HG03039 (cell line): Measurements from ENCODE around the gene LRR1.
"Not testable (repeated sequence)": the region's sequence is repeated elsewhere in the genome, so short reads cannot be mapped to it uniquely, and the experiment has no call there.

Experiments used
- ATAC-seq: cut with Tn5 transposase; IDR thresholded peaks from one replicate; pipeline ENCODE4 v1.9.1; 2021; ENCODE audit warnings: mild to moderate bottlenecking, moderate library complexity; ENCODE audit not compliant: unreplicated experiment

LRR1 gene

DNA sequence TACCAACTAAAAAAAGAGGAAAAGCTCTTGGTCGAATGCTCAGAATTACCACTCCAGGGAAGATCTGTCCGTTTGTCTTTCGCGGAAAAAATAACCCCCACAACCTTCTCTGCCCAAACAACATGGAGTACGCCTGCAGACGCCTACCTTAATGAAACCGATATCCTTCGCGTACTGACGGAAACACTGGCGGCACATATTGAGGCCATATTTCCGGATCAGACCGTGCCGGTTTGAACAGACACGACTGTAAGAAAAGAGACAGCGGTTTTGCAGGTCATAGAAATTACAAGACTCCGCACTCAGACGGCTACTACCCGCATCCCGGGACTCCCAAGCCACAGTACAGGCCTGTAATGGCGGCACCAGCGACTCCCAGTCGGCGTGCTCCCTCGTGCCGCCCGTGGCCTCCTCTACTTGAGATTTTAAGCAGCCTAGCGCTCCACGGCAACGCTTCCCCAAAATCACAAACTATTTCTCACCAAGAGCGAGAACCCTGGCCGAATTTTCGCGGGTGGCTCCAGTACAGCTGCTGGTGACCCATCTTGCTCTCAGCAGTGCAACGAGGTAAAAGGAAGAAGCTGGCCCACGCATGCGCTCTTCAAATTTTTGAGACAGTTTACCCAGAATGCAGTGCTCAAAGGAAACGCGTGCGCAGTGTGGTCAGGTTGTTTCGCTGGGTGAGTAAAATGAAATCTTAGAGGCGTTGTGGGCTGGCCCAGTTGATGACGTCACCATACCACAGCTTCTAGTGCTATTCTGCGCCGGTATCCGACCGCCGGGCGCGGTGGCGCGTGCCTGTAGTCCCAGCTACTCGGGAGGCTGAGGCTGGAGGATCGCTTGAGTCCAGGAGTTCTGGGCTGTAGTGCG, 12.7 kb upstream of the LRR1 start, which contains the start of gene RPS29:
TSS of gene RPS29 (minus strand) at position 578 of the 870 bp plus-strand sequence. CDS start at position 544, 34 bp downstream.
- peak; percentile 90 for ATAC-seq

DNA sequence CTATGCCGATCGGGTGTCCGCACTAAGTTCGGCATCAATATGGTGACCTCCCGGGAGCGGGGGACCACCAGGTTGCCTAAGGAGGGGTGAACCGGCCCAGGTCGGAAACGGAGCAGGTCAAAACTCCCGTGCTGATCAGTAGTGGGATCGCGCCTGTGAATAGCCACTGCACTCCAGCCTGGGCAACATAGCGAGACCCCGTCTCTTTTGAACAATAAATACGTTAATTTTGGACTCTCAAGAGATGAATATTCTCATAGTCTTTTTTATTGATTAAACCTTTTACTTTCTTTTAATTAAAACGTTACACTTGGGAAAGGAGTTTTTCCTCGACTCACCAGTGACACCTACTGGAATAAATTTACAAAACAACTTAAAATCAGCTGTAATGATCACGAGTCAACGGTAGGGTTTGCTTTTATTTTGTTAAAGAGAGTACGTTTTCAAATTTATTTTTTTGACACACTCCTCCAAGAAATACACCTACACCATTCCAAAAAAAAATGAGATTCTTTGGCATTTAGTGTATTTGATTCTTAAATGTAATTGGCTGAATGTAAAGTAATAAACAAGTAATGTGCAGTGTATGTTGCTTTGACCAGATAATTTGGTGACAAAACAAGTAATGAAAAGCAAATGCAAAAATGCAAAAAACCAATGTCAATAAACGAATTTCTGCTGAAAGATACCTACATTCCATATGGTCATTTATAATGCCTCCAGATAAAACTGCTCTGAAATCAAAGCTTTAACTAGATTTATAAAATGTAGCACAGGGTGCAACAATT, 11.9 kb upstream of the LRR1 start:
- peak; percentile 24 for ATAC-seq

- ATAC-seq, result no peak
Observed at GRCh38 chr14:49589387-49589786, 9.4 kb upstream of the LRR1 start.

- ATAC-seq, result no peak
Observed at GRCh38 chr14:49593016-49593415, 5.7 kb upstream of the LRR1 start.

DNA sequence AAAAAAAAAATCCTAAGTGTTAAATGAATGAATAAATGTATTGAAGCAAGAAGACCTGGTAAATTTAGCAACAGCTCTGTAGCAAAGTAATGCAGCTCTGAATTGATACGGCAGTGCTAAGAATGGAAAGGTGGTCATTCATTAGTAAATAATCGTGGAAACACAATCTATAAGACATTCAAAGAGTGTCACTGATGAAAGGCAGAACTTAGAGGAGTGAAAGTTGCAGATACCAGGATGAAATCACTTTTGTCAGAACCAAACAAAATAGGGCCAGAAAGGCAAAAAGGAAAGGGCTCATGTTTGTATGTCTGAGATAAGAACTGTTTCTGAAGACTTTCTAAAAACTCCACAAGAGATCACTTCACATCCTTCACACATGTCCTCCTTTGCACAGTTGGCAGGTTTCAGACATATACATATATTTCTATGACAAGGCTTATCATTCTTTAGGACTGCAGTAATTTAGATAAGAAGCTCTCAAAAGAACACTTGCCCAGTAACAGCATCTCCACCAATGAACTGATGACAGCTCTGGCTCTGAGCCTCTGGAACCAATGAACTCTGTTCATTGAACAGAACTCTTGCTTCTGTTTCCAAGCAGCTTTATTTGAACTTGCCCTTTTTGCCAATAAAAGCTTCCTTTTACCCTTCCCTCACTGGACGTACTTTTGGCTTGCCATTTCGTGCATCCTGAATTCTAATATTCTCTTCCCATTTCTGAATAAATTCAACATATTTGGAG, 4.2 kb upstream of the LRR1 start:
- ATAC-seq, result no peak

- no peak for ATAC-seq
Observed at GRCh38 chr14:49598189-49598484, 603 bp upstream of the LRR1 start.

DNA sequence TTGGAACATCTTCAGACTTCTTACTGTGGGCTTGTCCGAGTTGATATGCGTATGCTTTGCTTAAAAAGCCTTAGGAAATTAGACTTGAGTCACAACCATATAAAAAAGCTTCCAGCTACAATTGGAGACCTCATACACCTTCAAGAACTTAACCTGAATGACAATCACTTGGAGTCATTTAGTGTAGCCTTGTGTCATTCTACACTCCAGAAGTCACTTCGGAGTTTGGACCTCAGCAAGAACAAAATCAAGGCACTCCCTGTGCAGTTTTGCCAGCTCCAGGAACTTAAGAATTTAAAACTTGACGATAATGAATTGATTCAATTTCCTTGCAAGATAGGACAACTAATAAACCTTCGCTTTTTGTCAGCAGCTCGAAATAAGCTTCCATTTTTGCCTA, 8.8 kb downstream of the LRR1 start:
- ATAC-seq, result no peak

GRCh38 chr14:49612251-49612650, 13.5 kb downstream of the LRR1 start:
- no peak for ATAC-seq

DNA sequence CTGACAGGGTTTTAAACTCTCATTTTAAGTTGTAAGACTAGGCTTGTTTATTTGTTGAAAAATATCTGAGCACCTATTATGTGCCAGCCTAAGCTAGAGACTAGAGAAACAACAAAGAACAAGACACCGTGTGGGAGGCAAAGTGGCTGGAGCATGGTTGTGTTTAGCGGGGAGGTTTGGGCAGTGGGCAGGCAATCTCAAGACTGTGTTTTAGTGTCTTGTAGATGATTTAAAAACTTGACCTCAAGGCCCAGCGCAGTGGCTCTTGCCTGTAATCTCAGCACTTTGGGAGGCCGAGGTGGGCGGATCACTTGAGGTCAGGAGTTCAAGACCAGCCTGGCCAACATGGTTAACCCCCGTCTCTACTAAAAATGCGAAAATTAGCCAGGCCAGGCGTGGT, 13.9 kb downstream of the LRR1 start:
- no peak for ATAC-seq

GRCh38 chr14:49614196-49614595, 15.5 kb downstream of the LRR1 start:
- no peak for ATAC-seq

DNA sequence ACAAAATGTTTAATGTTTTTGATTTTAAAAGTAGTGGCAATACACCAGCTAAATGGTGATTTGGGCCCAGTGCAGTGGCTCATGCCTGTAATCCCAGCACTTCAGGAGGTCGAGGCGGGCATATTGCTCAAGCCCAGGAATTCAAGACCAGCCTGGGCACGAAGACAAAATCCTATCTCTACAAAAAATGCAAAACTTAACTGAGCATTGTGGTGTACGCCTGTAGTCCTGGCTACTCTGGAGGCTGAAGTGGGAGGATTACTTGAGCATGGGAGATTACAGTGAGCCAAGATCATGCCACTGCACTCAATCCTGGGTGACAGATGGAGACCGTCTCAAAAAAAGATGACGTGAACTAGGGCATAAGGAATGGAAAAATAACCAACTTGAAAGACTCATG, 17.0 kb downstream of the LRR1 start:
- no peak for ATAC-seq

- ATAC-seq, result no peak
Observed at GRCh38 chr14:49617852-49618519, 19.2 kb downstream of the LRR1 start.

- ATAC-seq, result not testable (repeated sequence)
Observed at GRCh38 chr14:49619273-49619672, 20.5 kb downstream of the LRR1 start.

DNA sequence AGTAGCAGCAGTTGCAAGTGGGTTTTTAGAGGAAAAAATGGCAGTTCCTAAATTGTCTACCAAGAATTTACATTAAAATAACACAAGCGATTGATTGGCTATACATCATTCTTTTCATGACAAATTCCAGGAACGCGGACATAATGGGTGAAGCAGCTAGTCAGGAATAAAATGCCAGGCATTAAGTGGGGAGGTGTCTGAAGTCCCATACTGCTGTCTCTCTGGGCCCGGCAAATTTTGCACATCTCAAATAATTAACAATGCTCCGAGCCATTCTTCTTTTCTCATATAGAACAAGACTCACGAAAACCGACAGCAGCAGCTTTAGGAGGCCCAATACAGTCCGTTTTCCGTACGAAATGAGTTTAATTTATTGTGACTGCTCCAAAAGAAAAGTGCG, 21.0 kb downstream of the LRR1 start:
- no peak for ATAC-seq

DNA sequence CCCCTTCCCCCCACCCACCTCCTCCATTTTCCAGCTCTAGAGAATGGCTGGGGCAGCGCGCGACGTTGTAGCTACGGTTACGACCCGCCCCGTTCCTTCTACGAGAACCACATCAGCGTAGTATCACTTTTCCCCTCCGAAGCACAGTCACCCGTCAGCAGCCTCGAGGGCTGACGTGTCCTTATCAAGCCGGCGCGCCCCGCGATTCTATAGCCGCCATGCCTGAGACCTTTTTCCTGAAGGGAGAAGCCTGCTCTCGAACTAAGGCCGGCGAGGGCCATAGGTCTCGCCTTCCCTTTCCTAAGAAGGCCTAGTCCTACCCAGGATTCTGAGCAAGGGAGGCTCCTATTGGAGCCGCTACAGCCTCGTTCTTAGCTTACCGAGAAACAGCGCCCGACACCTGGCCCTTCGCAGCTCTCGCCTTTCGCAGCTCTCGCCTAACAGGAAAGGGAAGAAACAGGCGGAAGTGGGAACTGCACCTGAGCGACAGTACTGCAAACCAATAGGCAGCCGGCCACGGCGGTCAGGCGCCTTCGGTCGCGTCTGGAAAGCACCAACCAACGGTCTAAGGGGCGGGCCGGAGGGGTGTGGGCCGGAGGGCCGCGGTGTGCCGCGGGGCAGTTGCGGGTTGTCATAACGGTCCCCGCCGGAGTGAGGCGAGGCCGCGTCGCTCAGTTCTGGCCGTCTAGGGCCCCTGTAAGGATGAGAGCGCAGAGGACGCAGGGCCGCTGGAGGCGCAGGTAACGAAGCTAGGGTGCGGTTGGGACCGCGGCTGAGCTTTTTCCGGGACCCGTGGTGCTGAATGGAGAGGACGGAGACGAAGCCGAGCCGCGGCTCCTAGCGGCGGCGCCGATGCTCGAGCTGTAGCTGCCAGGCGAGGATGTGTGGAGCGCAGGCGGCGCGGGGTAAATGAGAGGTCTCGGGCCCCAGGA, 21.7 kb downstream of the LRR1 start, which contains the start of the genes MGAT2 and RPL36AL:
TSS of gene MGAT2 (plus strand) at position 618 of the 932 bp plus-strand sequence. CDS start 470 bp downstream, outside the sequence.
TSS of gene RPL36AL (minus strand) at position 445 of the 932 bp plus-strand sequence. CDS start 1,522 bp downstream, outside the sequence.
- ATAC-seq, result peak; percentile 94

DNA sequence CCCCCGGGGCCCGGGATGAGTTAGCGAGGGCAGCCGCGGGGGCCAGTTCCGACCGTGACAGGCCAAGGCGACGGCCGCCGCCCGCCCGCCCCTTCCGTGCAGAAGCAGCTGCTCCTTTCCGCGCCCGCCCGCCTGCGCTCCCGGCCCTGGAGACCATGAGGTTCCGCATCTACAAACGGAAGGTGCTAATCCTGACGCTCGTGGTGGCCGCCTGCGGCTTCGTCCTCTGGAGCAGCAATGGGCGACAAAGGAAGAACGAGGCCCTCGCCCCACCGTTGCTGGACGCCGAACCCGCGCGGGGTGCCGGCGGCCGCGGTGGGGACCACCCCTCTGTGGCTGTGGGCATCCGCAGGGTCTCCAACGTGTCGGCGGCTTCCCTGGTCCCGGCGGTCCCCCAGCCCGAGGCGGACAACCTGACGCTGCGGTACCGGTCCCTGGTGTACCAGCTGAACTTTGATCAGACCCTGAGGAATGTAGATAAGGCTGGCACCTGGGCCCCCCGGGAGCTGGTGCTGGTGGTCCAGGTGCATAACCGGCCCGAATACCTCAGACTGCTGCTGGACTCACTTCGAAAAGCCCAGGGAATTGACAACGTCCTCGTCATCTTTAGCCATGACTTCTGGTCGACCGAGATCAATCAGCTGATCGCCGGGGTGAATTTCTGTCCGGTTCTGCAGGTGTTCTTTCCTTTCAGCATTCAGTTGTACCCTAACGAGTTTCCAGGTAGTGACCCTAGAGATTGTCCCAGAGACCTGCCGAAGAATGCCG, 22.6 kb downstream of the LRR1 start:
- ATAC-seq, result peak; percentile 17

- ATAC-seq, result no peak
Observed at GRCh38 chr14:49622022-49622607, 23.4 kb downstream of the LRR1 start.

DNA sequence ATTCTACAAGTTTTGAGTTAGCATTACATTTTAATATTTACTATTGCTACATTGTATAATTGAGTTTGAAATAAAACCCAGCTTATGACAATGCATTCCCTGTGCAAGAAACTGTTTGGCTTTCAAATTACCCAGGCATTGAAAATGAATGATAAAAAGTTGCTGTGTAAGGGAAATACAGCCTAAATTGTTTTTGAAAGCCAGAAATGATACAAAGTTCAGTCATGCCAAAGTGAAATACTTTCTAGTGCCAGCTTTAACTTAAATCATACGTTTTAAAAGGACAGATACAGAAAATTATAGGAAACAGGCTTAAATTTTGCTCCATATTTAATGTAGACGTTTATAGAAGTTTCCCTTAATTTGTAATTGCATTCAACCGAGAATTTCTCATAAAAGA, 24.6 kb downstream of the LRR1 start:
- no peak for ATAC-seq
